Osteocyte (in vitro differentiated cells): ENCODE results near the gene PSAT1. TPM values are rescaled to one million over a fixed set of nuclear protein-coding genes. Genes with fewer than 3 reads are reported as not detected.

Experiments
- DNase-seq: peaks from one replicate; pipeline ENCODE4 v3.0.0; 2021; ENCODE audit warnings: mixed read lengths; ENCODE audit not compliant: unreplicated experiment; ENCODE audit errors: extremely low spot score
- H3K27ac Mint-ChIP-seq: one replicate; pipeline ENCODE4 v1.8.0; 2021; ENCODE audit warnings: mild to moderate bottlenecking, mixed read lengths; ENCODE audit not compliant: unreplicated experiment
- H3K27me3 Mint-ChIP-seq: one replicate; pipeline ENCODE4 v1.8.0; 2021; ENCODE audit warnings: mixed read lengths; ENCODE audit not compliant: unreplicated experiment
- H3K36me3 Mint-ChIP-seq: one replicate; pipeline ENCODE4 v1.8.0; 2021; ENCODE audit warnings: mixed read lengths; ENCODE audit not compliant: unreplicated experiment
- H3K4me1 Mint-ChIP-seq: one replicate; pipeline ENCODE4 v1.8.0; 2021; ENCODE audit warnings: mixed read lengths; ENCODE audit not compliant: unreplicated experiment
- H3K4me3 Mint-ChIP-seq: one replicate; pipeline ENCODE4 v1.8.0; 2021; ENCODE audit warnings: mild to moderate bottlenecking, moderate library complexity, mixed read lengths; ENCODE audit not compliant: unreplicated experiment
- H3K9me3 Mint-ChIP-seq: one replicate; pipeline ENCODE4 v1.8.0; 2021; ENCODE audit warnings: mixed read lengths; ENCODE audit not compliant: unreplicated experiment
- total RNA-seq: library from RNA; stranded (reverse); gene quantifications from 2 replicates; pipeline ENCODE4 v1.2.1, GENCODE V29; 2021
- TF ChIP-seq, protein P1 (sequence below): fragments of 200-600 bp; sonication (generic); IDR thresholded peaks from 2 replicates; pipeline ENCODE4 v1.5.0; 2021; ENCODE audit warnings: antibody characterized with exemption, mild to moderate bottlenecking, moderate library complexity

The PSAT1 gene
- total RNA-seq, 1 donor from 2014 or later, result 171 TPM

DNA sequence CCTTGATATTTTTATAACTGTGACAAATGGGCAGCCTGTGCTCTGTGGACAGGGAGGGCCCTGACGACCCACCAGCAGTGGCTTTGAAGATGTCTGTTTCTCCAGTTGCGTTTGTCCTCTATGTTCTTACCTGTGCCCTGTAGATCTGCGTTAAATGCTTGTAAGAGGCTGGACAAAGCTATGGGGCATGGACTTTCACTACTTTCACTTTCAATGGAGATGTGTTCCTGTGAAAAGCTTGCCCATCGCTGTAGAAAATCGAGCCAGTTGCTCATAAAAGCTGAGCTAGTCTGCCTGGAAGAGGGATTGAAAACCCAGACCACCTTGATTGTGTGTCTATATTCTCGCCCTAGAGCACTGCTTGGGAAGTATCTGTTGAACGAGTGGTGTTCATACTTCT lies 74.1 kb downstream of the PSAT1 start:
- Mint-ChIP-seq H3K4me1 (peaks cover 4% of the 10 kb centered on the region), H3K9me3 (no peaks in the 10 kb centered on the region), H3K27ac (no peak overlapping the region), H3K4me3 (no peak overlapping the region), H3K36me3 (no peaks in the 10 kb centered on the region), H3K27me3 (no peaks in the 10 kb centered on the region)
- TF ChIP-seq, protein P1, sequence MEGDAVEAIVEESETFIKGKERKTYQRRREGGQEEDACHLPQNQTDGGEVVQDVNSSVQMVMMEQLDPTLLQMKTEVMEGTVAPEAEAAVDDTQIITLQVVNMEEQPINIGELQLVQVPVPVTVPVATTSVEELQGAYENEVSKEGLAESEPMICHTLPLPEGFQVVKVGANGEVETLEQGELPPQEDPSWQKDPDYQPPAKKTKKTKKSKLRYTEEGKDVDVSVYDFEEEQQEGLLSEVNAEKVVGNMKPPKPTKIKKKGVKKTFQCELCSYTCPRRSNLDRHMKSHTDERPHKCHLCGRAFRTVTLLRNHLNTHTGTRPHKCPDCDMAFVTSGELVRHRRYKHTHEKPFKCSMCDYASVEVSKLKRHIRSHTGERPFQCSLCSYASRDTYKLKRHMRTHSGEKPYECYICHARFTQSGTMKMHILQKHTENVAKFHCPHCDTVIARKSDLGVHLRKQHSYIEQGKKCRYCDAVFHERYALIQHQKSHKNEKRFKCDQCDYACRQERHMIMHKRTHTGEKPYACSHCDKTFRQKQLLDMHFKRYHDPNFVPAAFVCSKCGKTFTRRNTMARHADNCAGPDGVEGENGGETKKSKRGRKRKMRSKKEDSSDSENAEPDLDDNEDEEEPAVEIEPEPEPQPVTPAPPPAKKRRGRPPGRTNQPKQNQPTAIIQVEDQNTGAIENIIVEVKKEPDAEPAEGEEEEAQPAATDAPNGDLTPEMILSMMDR, result no peak
- no peak for DNase-seq

DNA sequence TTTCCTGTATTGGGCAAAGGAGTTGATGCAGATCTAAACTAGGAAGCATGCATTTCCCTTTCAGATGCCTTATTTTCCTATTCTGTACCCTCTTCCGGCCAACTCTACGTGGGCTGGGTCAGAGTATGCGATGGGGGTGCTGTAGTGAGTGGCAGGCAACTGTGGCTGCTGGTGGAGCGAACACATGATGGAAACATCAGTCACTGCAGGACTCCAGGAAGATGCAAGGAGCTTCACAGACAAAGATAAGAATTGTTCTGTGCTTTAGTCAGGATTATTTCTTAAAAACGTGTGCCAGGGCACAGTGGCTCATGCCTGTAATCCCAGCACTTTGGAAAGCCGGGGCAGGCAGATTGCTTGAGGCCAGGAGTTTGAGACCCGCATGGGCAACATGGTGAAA lies 75.1 kb downstream of the PSAT1 start:
- TF ChIP-seq, protein P1, result no peak
- DNase-seq, result no peak
- no peaks in the 10 kb centered on the region for H3K36me3 Mint-ChIP-seq
- no peak overlapping the region for H3K4me3 Mint-ChIP-seq
- no peak overlapping the region for H3K27ac Mint-ChIP-seq
- peaks cover 3% of the 10 kb centered on the region for H3K4me1 Mint-ChIP-seq
- no peaks in the 10 kb centered on the region for H3K27me3 Mint-ChIP-seq
- H3K9me3 Mint-ChIP-seq, result no peaks in the 10 kb centered on the region

Other genes starting within 250 kb of the PSAT1 start
- gene CEP78, start 61.0 kb upstream of the PSAT1 start, total RNA-seq, result 13.9 and 15.8 TPM in 2 replicates